Prostate gland (tissue), 2 donors: ENCODE results near the gene ARHGEF28. TPM values are rescaled to one million over a fixed set of nuclear protein-coding genes. Genes with fewer than 3 reads are reported as not detected.

Source experiments
- DNase-seq: peaks from one replicate; pipeline ENCODE4 v3.0.0-alpha.2; 2019; ENCODE audit warnings: low spot score
- H3K27ac ChIP-seq, 2 donors: fragments of 200-600 bp; sonication (generic); 2 replicates each; pipeline ENCODE4 v1.5.1; 2017 to 2019
- H3K27me3 ChIP-seq: fragments of 200-600 bp; sonication (generic); replicated peaks from 2 replicates; pipeline ENCODE4 v1.5.1; 2019; ENCODE audit not compliant: insufficient read depth
- H3K36me3 ChIP-seq, 2 donors: fragments of 200-600 bp; sonication (generic); 1 replicate in 1 of 2; 2 replicates in 1 of 2; pipeline versions ENCODE4 v1.5.1 to v1.8.1; 2017 to 2019
- H3K4me1 ChIP-seq: fragments of 200-600 bp; sonication (generic); replicated peaks from 2 replicates; pipeline ENCODE4 v1.5.1; 2019
- H3K4me3 ChIP-seq, 2 donors: fragments of 200-600 bp; sonication (generic); 2 replicates each; pipeline ENCODE4 v1.5.1; 2017 to 2019
- H3K9me3 ChIP-seq: fragments of 200-600 bp; sonication (generic); 2 replicates; pipeline ENCODE4 v1.5.1; 2017
- CTCF ChIP-seq, 4 experiments: fragments of 200-600 bp in 2 of 4; fragments of 450-650 bp in 2 of 4; sonication (generic) in 2 of 4; IDR thresholded peaks; 1 replicate in 3 of 4; 2 replicates in 1 of 4; pipeline ENCODE4 v1.5.1; 2016 to 2019; ENCODE audit warnings: antibody characterized with exemption in 4 of 4, mild to moderate bottlenecking in 2 of 4, moderate library complexity in 2 of 4
- POLR2A ChIP-seq: fragments of 450-650 bp; IDR thresholded peaks from one replicate; pipeline ENCODE4 v1.6.1; 2016; ENCODE audit warnings: antibody characterized with exemption, mild to moderate bottlenecking
- POLR2AphosphoS5 ChIP-seq: sonication (generic); formaldehyde crosslinking; IDR thresholded peaks from one replicate; pipeline ENCODE4 v1.6.1; 2017; ENCODE audit warnings: antibody characterized with exemption
- WGBS: methylation state at CpG from one replicate; pipeline ENCODE4 v1.1.5; 2018; 5-methylcytosine and 5-hydroxymethylcytosine counted together
- intact Hi-C: fragments of 100-400 bp; cut with DNase I; formaldehyde crosslinking; loops from one replicate; pipeline ENCODE4 v1.14.2; 2022
- total RNA-seq, 2 donors: library from RNA; depleted of rRNA; stranded (reverse); fragments of >200 nt; gene quantifications; one replicate each; pipeline ENCODE4 v1.1.0, GENCODE V29; 2016

Gene ARHGEF28
- total RNA-seq, 2 donors from 2014 or later, result 18.9 to 28.3 TPM

GRCh38 chr5:73960023-73960422 is 334.0 kb downstream of the ARHGEF28 start:
- Histone ChIP-seq H3K4me3 (no peak overlapping the region), H3K36me3 (no peaks in the 10 kb centered on the region), H3K4me1 (no peaks in the 10 kb centered on the region), H3K27ac (no peak overlapping the region), H3K9me3 (no peaks in the 10 kb centered on the region), H3K27me3 (no peaks in the 10 kb centered on the region)
- WGBS, result 72% methylated on average over 5 of the region's 5 CpGs
- intact Hi-C loops, result no loop called here
- TF ChIP-seq CTCF (IDR thresholded peaks at IDR 0.05), result no peak
- no peak for TF ChIP-seq POLR2AphosphoS5
- no peak for TF ChIP-seq POLR2A
- no peak for DNase-seq

GRCh38 chr5:73960426-73960825 is 334.4 kb downstream of the ARHGEF28 start:
- TF ChIP-seq CTCF (IDR thresholded peaks at IDR 0.05) (no peak), POLR2AphosphoS5 (no peak), POLR2A (no peak)
- no peak for DNase-seq
- Histone ChIP-seq H3K9me3 (no peaks in the 10 kb centered on the region), H3K27ac (no peak overlapping the region), H3K4me1 (no peaks in the 10 kb centered on the region), H3K4me3 (no peak overlapping the region), H3K27me3 (no peaks in the 10 kb centered on the region), H3K36me3 (no peaks in the 10 kb centered on the region)
- intact Hi-C loops, result no loop called here
- WGBS, result 83% methylated on average over 1 of the region's 1 CpG

GRCh38 chr5:73962801-73963425 is 336.9 kb downstream of the ARHGEF28 start:
- H3K27me3 ChIP-seq, result no peaks in the 10 kb centered on the region
- TF ChIP-seq POLR2AphosphoS5 (no peak), POLR2A (no peak), CTCF (IDR thresholded peaks at IDR 0.05) (no peak)
- intact Hi-C loops, result no loop called here
- H3K9me3 ChIP-seq, result no peaks in the 10 kb centered on the region
- H3K27ac ChIP-seq, result no peak overlapping the region
- H3K4me3 ChIP-seq, result no peak overlapping the region
- DNase-seq, result no peak
- H3K36me3 ChIP-seq, result no peaks in the 10 kb centered on the region
- no peaks in the 10 kb centered on the region for H3K4me1 ChIP-seq
- WGBS, result 76% methylated on average over 8 of the region's 8 CpGs

DNA sequence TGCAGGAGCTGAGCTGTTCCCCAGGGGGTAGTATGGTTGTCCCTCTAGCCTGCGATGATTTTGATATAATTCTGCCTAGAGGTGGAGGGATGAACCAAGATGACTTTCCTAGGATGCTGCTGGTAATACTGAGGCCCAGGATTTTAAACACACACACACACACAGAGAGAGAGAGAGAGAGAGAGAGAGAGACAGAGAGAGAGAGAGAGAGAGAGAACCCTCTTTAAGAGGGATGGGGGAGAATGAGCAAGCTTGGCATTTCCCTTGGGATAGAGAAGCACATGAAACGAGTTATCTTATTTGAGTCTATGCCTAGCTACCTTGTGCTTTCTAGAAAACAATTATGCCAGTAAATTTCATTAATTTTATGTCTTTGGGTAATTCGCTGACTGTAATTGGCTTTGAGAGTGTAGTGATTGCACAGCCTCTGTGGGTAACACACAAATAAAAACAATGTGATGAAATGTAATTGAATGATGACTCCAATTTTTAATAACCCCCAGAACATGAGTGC is 338.4 kb downstream of the ARHGEF28 start:
- Histone ChIP-seq H3K9me3 (no peaks in the 10 kb centered on the region), H3K4me3 (no peak overlapping the region), H3K4me1 (no peaks in the 10 kb centered on the region), H3K27me3 (no peaks in the 10 kb centered on the region), H3K36me3 (no peaks in the 10 kb centered on the region), H3K27ac (no peak overlapping the region)
- DNase-seq, result no peak
- TF ChIP-seq POLR2A, result no peak
- no peak for TF ChIP-seq CTCF (IDR thresholded peaks at IDR 0.05)
- no peak for TF ChIP-seq POLR2AphosphoS5
- intact Hi-C loops, result no loop called here
- 72% methylated on average over 3 of the region's 3 CpGs for WGBS

GRCh38 chr5:73966451-73966850 is 340.5 kb downstream of the ARHGEF28 start:
- H3K4me1 ChIP-seq, result no peaks in the 10 kb centered on the region
- 92% methylated on average over 3 of the region's 3 CpGs for WGBS
- no peaks in the 10 kb centered on the region for H3K9me3 ChIP-seq
- no peak overlapping the region for H3K4me3 ChIP-seq
- no peaks in the 10 kb centered on the region for H3K27me3 ChIP-seq
- DNase-seq, result no peak
- no peak overlapping the region for H3K27ac ChIP-seq
- TF ChIP-seq CTCF (IDR thresholded peaks at IDR 0.05), result no peak
- TF ChIP-seq POLR2A, result no peak
- TF ChIP-seq POLR2AphosphoS5, result no peak
- intact Hi-C loops, result no loop called here
- H3K36me3 ChIP-seq, result no peaks in the 10 kb centered on the region
